ENCODE results near the gene DMD. TPM values are rescaled to one million over a fixed set of nuclear protein-coding genes. Genes with fewer than 3 reads are reported as not detected.

DMD gene
- total and polyA plus RNA-seq, 2 of the 8 experiments (the other 6 are each of a cell fraction or from before 2014, with no cell fraction given), result 4.8 to 7.4 TPM

DNA sequence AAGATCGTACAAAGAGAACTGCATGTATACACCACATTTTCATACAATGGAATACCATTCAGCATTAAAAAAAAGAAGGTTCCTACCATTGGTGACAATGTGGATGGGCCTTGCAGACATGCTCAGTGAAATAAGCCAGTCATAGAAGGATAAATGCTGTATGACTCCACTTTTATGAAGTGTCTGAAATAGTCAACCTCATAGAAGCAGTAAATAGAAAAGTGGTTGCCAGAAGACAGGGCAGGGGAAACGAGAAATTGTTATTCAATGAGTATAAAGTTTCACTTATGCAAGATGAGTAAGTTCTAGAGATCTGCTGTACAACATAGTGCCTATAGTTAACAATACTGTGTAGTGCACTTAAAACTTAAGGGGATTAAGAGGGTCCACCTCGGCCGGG, 1882.1 kb downstream of the DMD start:
- no peak overlapping the region for H3K4me2 ChIP-seq (ENCODE audit: insufficient read depth in 1 of 2, low read depth in 2 of 2, low read length in 2 of 2)
- H2BK12ac ChIP-seq (ENCODE audit: low read depth, low read length), result no peak overlapping the region
- H2AK5ac ChIP-seq (ENCODE audit: low read depth, low read length), result no peak overlapping the region
- H4K91ac ChIP-seq (replicated peaks; ENCODE audit: insufficient read length, low read length), result no peak overlapping the region
- no peaks in the 10 kb centered on the region for H3K36me3 ChIP-seq (ENCODE audit: control insufficient read depth in 2 of 4, insufficient read depth in 4 of 4, low read length in 3 of 4)
- H3K27me3 ChIP-seq (replicated peaks in 1 of 4; ENCODE audit: control insufficient read depth in 3 of 4, extremely low read depth in 1 of 4, insufficient read depth in 3 of 4, low read length in 3 of 4), result no peaks in the 10 kb centered on the region
- H4K8ac ChIP-seq (ENCODE audit: extremely low read depth, insufficient read depth, low read length), result no peak overlapping the region
- no peak overlapping the region for H2BK20ac ChIP-seq (ENCODE audit: low read length)
- H3K56ac ChIP-seq (replicated peaks; ENCODE audit: insufficient read length, low read depth, low read length), result no peak overlapping the region
- no peak overlapping the region for H3K14ac ChIP-seq (ENCODE audit: insufficient read length)
- no peaks in the 10 kb centered on the region for H3K4me1 ChIP-seq (replicated peaks in 1 of 4; ENCODE audit: control insufficient read depth in 3 of 4, insufficient read depth in 4 of 4, low read length in 3 of 4)
- H3K23me2 ChIP-seq (ENCODE audit: low read depth, low read length), result no peaks in the 10 kb centered on the region
- POLR2A ChIA-PET (ENCODE audit: partially characterized antibody), result no interaction called here
- no peak overlapping the region for H2BK120ac ChIP-seq (replicated peaks; ENCODE audit: low read depth, low read length)
- H2AFZ ChIP-seq (ENCODE audit: low read length), result no peak overlapping the region
- H3K4me3 ChIP-seq (ENCODE audit: extremely low read depth in 1 of 4, insufficient read depth in 2 of 4, low read depth in 3 of 4, low read length in 4 of 4), result no peak overlapping the region
- 89% methylated on average over 4 of the region's 4 CpGs; no CpG with 5 or more reads in 1 of the 2 experiments for WGBS, 2 experiments (ENCODE audit: extremely low coverage in 1 of 2, insufficient coverage in 1 of 2, insufficient read length in 1 of 2, insufficient replicate concordance in 2 of 2, low coverage in 1 of 2, low lambda C conversion rate in 2 of 2, missing lambda C conversion rate in 1 of 2)
- no peak overlapping the region for H3K23ac ChIP-seq (ENCODE audit: insufficient read length)
- DNase-seq (ENCODE audit: low read depth in 1 of 2, low spot score in 2 of 2) (no peak), FAIRE-seq (no peak)
- CTCF ChIA-PET (ENCODE audit: partially characterized antibody), result no interaction called here
- H3K18ac ChIP-seq (ENCODE audit: extremely low read depth, low read length), result no peak overlapping the region
- H4K5ac ChIP-seq (ENCODE audit: insufficient read length, low read depth, low read length), result no peak overlapping the region
- H3K9ac ChIP-seq (replicated peaks in 1 of 4; ENCODE audit: extremely low read depth in 1 of 4, low read depth in 3 of 4, low read length in 3 of 4), result no peak overlapping the region
- H3K79me1 ChIP-seq (ENCODE audit: low read depth, low read length), result no peaks in the 10 kb centered on the region
- no peak overlapping the region for H2BK15ac ChIP-seq (ENCODE audit: low read length)
- no peaks in the 10 kb centered on the region for H3K79me2 ChIP-seq (ENCODE audit: control insufficient read depth in 1 of 2, insufficient read depth in 2 of 2, low read length in 2 of 2)
- no peaks in the 10 kb centered on the region for H4K20me1 ChIP-seq (replicated peaks in 1 of 2; ENCODE audit: control insufficient read depth in 1 of 2, insufficient read depth in 2 of 2, low read length in 2 of 2)
- H2BK5ac ChIP-seq (ENCODE audit: low read depth, low read length), result no peak overlapping the region
- H3K9me3 ChIP-seq (ENCODE audit: insufficient read depth in 2 of 2, low read depth in 1 of 2, low read length in 1 of 2), result no peaks in the 10 kb centered on the region
- H3K27ac ChIP-seq (ENCODE audit: low read depth, low read length), result no peak overlapping the region
- no peak overlapping the region for H3K4ac ChIP-seq (replicated peaks; ENCODE audit: insufficient read length, low read depth, low read length)
- TF ChIP-seq GTF2F1 (IDR thresholded peaks at IDR 0.05; ENCODE audit: borderline replicate concordance, low read depth, low read length) (no peak), SP1 (IDR thresholded peaks at IDR 0.05; ENCODE audit: low read depth, low read length) (no peak), CREB1 (IDR thresholded peaks at IDR 0.05) (no peak), EZH2 (IDR thresholded peaks at IDR 0.05; ENCODE audit: low read depth, low read length, severe bottlenecking) (no peak), BCL11A (IDR thresholded peaks at IDR 0.05; ENCODE audit: low read depth in 2 of 2, low read length in 2 of 2) (no peak), PHF8 (conservative IDR thresholded peaks at IDR 0.05; ENCODE audit: low read depth, low read length) (no peak), CTBP2 (IDR thresholded peaks at IDR 0.05; ENCODE audit: borderline replicate concordance, insufficient read depth, insufficient read length, low read length) (no peak), YY1 (IDR thresholded peaks at IDR 0.05; ENCODE audit: low read depth, low read length) (no peak), EGR1 (IDR thresholded peaks at IDR 0.05; ENCODE audit: borderline replicate concordance, low read depth, low read length) (no peak)
- TF ChIP-seq, protein P1, sequence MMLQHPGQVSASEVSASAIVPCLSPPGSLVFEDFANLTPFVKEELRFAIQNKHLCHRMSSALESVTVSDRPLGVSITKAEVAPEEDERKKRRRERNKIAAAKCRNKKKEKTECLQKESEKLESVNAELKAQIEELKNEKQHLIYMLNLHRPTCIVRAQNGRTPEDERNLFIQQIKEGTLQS (IDR thresholded peaks at IDR 0.05; ENCODE audit: insufficient read depth, low read depth, low read length), result no peak
- TF ChIP-seq, protein P2, sequence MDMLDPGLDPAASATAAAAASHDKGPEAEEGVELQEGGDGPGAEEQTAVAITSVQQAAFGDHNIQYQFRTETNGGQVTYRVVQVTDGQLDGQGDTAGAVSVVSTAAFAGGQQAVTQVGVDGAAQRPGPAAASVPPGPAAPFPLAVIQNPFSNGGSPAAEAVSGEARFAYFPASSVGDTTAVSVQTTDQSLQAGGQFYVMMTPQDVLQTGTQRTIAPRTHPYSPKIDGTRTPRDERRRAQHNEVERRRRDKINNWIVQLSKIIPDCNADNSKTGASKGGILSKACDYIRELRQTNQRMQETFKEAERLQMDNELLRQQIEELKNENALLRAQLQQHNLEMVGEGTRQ (IDR thresholded peaks at IDR 0.05; ENCODE audit: low read length), result no peak
- TF ChIP-seq, protein P3, sequence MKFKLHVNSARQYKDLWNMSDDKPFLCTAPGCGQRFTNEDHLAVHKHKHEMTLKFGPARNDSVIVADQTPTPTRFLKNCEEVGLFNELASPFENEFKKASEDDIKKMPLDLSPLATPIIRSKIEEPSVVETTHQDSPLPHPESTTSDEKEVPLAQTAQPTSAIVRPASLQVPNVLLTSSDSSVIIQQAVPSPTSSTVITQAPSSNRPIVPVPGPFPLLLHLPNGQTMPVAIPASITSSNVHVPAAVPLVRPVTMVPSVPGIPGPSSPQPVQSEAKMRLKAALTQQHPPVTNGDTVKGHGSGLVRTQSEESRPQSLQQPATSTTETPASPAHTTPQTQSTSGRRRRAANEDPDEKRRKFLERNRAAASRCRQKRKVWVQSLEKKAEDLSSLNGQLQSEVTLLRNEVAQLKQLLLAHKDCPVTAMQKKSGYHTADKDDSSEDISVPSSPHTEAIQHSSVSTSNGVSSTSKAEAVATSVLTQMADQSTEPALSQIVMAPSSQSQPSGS (IDR thresholded peaks at IDR 0.05; ENCODE audit: low read length), result no peak

Measured in H1 (cell line).